Measurements from ENCODE around the gene STRN3. TPM values are rescaled to one million over a fixed set of nuclear protein-coding genes. Genes with fewer than 3 reads are reported as not detected.
"Not testable (repeated sequence)": the region's sequence is repeated elsewhere in the genome, so short reads cannot be mapped to it uniquely, and the experiment has no call there.

Gene STRN3
- total RNA-seq, 2 experiments from 2014 or later = 22.3 to 25.4 TPM

GRCh38 chr14:31051511-31051910 lies 25.3 kb upstream of the STRN3 start:
- H3K4me1 Mint-ChIP-seq = peaks cover 2% of the 10 kb centered on the region
- DNase-seq = no peak
- CTCF ChIA-PET = no interaction called here
- H3K27ac Mint-ChIP-seq = no peak overlapping the region
- POLR2A ChIA-PET = no interaction called here
- no peaks in the 10 kb centered on the region for H3K27me3 Mint-ChIP-seq
- H3K4me3 Mint-ChIP-seq = no peak overlapping the region
- H3K36me3 Mint-ChIP-seq (ENCODE audit: low read depth) = no peaks in the 10 kb centered on the region
- H3K9me3 Mint-ChIP-seq = no peaks in the 10 kb centered on the region

- POLR2A ChIA-PET = no interaction called here
- Mint-ChIP-seq H3K36me3 (ENCODE audit: low read depth) (no peaks in the 10 kb centered on the region), H3K9me3 (no peaks in the 10 kb centered on the region), H3K4me1 (peaks cover 2% of the 10 kb centered on the region), H3K4me3 (no peak overlapping the region), H3K27ac (no peak overlapping the region), H3K27me3 (no peaks in the 10 kb centered on the region)
- CTCF ChIA-PET = interaction anchor here (0.7 kb wide), 1 partner anchor 69 kb away, joined by 3 read pairs; no protein-coding TSS in a partner anchor
- no peak for DNase-seq
Observed at GRCh38 chr14:31051023-31051422, 24.8 kb upstream of the STRN3 start.

DNA sequence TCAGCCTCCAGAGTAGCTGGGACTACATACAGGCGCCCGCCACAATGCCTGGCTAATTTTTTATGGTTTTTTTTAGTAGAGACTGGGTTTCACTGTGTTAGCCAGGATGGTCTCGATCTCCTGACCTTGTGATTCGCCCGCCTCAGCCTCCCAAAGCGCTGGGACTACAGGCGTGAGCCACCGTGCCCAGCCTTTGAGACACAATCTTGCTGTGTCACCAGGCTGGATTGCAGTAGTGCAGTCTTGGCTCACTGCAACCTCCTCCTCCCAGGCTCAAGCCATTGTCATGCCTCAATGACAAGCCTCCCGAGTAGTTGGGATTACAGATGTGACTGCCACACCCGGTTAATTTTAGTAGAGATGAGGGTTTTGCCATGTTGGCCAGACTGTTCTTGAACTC lies 21.3 kb upstream of the STRN3 start:
- POLR2A ChIA-PET = no interaction called here
- Mint-ChIP-seq H3K9me3 (no peaks in the 10 kb centered on the region), H3K27ac (no peak overlapping the region), H3K4me1 (peaks cover 2% of the 10 kb centered on the region), H3K36me3 (ENCODE audit: low read depth) (no peaks in the 10 kb centered on the region), H3K27me3 (no peaks in the 10 kb centered on the region), H3K4me3 (no peak overlapping the region)
- no peak for DNase-seq
- CTCF ChIA-PET = no interaction called here

GRCh38 chr14:31045501-31046080 lies 19.4 kb upstream of the STRN3 start:
- no peak overlapping the region for H3K27ac Mint-ChIP-seq
- ChIA-PET CTCF (no interaction called here), POLR2A (no interaction called here)
- no peaks in the 10 kb centered on the region for H3K9me3 Mint-ChIP-seq
- no peaks in the 10 kb centered on the region for H3K27me3 Mint-ChIP-seq
- no peaks in the 10 kb centered on the region for H3K36me3 Mint-ChIP-seq (ENCODE audit: low read depth)
- H3K4me3 Mint-ChIP-seq = no peak overlapping the region
- no peak for DNase-seq
- H3K4me1 Mint-ChIP-seq = peaks cover 2% of the 10 kb centered on the region

DNA sequence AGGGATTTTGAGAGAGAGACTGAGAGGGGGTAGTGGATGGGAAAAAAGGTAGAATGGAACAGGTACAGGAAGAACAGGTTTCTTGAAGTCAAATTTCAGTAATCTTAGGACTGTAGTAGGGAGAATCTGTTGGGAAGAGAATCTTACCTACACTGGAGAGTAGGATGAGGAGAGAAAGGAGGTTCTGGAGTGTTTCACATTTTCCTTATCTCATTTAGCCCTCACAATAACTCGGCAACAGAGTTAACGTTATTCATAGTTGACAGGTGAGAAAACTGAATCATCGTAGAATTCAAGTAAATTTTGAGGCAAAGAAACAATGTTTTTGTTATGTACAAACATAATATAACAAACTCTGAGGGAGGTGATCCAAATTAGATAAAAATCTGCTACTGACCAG lies 17.2 kb upstream of the STRN3 start:
- CTCF ChIA-PET = interaction anchor here (1.1 kb wide), 1 partner anchor 14 kb away, joined by 4 read pairs; no protein-coding TSS in a partner anchor
- POLR2A ChIA-PET = interaction anchor here (1.0 kb wide), 1 partner anchor 17 kb away, joined by 4 read pairs; no protein-coding TSS in a partner anchor
- no peak for DNase-seq

GRCh38 chr14:31042893-31043292 lies 16.7 kb upstream of the STRN3 start:
- H3K27me3 Mint-ChIP-seq; H3K27ac Mint-ChIP-seq; DNase-seq; H3K4me3 Mint-ChIP-seq; H3K9me3 Mint-ChIP-seq; H3K36me3 Mint-ChIP-seq (ENCODE audit: low read depth); POLR2A ChIA-PET; H3K4me1 Mint-ChIP-seq: not testable (repeated sequence)
- CTCF ChIA-PET = interaction anchor here (1.1 kb wide), 1 partner anchor 14 kb away, joined by 4 read pairs; no protein-coding TSS in a partner anchor

More for the DNA sequence above, 17.2 kb upstream of the STRN3 start:
- H3K27ac Mint-ChIP-seq = no peak overlapping the region
- H3K36me3 Mint-ChIP-seq (ENCODE audit: low read depth) = no peaks in the 10 kb centered on the region
- H3K27me3 Mint-ChIP-seq = no peaks in the 10 kb centered on the region
- H3K9me3 Mint-ChIP-seq = no peaks in the 10 kb centered on the region
- H3K4me1 Mint-ChIP-seq = peaks cover 2% of the 10 kb centered on the region
- H3K4me3 Mint-ChIP-seq = no peak overlapping the region

GRCh38 chr14:31042300-31042699 lies 16.1 kb upstream of the STRN3 start:
- H3K36me3 Mint-ChIP-seq (ENCODE audit: low read depth) = no peaks in the 10 kb centered on the region
- peaks cover 2% of the 10 kb centered on the region for H3K4me1 Mint-ChIP-seq
- ChIA-PET POLR2A (no interaction called here), CTCF (no interaction called here)
- no peak for DNase-seq
- H3K27ac Mint-ChIP-seq = no peak overlapping the region
- H3K27me3 Mint-ChIP-seq = no peaks in the 10 kb centered on the region
- no peak overlapping the region for H3K4me3 Mint-ChIP-seq
- H3K9me3 Mint-ChIP-seq = no peaks in the 10 kb centered on the region

GRCh38 chr14:31038521-31039166 lies 12.5 kb upstream of the STRN3 start:
- no peak for DNase-seq
- Mint-ChIP-seq H3K9me3 (no peaks in the 10 kb centered on the region), H3K27me3 (no peaks in the 10 kb centered on the region), H3K27ac (no peak overlapping the region), H3K36me3 (ENCODE audit: low read depth) (no peaks in the 10 kb centered on the region), H3K4me3 (no peak overlapping the region), H3K4me1 (no peaks in the 10 kb centered on the region)
- ChIA-PET POLR2A (interaction anchor here (1.0 to 1.9 kb wide), 2 partner anchors 12 to 14 kb away, joined by 4 to 5 read pairs; partner anchors contain the start of genes AP4S1 and STRN3), CTCF (interaction anchor here (1.0 kb wide), 1 partner anchor 12 kb away, joined by 3 read pairs; the partner anchor contains the start of gene STRN3)

DNA sequence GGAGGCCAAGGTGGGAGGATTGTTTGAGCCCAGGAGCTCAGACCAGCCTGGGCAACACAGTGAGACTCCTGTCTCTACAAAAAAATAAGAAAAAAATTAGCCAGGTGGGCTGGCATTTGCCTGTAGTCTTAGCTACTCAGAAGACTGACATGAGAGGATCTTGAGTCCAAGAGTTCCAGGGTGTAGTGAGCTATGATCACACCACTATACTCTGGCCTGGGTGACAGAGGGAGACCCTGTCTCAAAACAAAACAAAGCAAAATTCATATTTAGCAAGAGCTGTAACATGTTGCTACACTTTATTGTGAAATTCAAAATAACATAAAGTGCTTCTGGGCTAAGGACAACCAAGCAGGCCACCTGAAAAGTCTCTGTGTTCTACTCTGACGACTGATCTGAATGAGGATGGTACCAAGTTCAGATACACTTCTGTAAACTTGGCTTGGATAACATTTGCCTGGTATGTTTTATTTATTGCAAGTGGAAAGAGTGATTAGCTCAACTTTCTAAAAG lies 11.6 kb upstream of the STRN3 start:
- ChIA-PET POLR2A (interaction anchor here (1.0 to 1.9 kb wide), 2 partner anchors 11 to 13 kb away, joined by 4 to 5 read pairs; partner anchors contain the start of genes AP4S1 and STRN3), CTCF (interaction anchor here (1.0 kb wide), 1 partner anchor 12 kb away, joined by 3 read pairs; the partner anchor contains the start of gene STRN3)
- Mint-ChIP-seq H3K27me3 (no peaks in the 10 kb centered on the region), H3K4me3 (no peak overlapping the region), H3K9me3 (no peaks in the 10 kb centered on the region), H3K27ac (no peak overlapping the region), H3K36me3 (ENCODE audit: low read depth) (no peaks in the 10 kb centered on the region), H3K4me1 (peaks cover 2% of the 10 kb centered on the region)
- no peak for DNase-seq

- no peak overlapping the region for H3K4me3 Mint-ChIP-seq
- ChIA-PET CTCF (no interaction called here), POLR2A (interaction anchor here (0.9 kb wide), 1 partner anchor 11 kb away, joined by 4 read pairs; the partner anchor contains the start of gene AP4S1)
- no peaks in the 10 kb centered on the region for H3K9me3 Mint-ChIP-seq
- no peaks in the 10 kb centered on the region for H3K36me3 Mint-ChIP-seq (ENCODE audit: low read depth)
- no peak for DNase-seq
- no peaks in the 10 kb centered on the region for H3K27me3 Mint-ChIP-seq
- H3K27ac Mint-ChIP-seq = no peak overlapping the region
- peaks cover 10% of the 10 kb centered on the region for H3K4me1 Mint-ChIP-seq
Observed at GRCh38 chr14:31036552-31036951, 10.4 kb upstream of the STRN3 start.

GRCh38 chr14:31030469-31030868 lies 4.3 kb upstream of the STRN3 start:
- H3K27me3 Mint-ChIP-seq = no peaks in the 10 kb centered on the region
- no peaks in the 10 kb centered on the region for H3K9me3 Mint-ChIP-seq
- H3K36me3 Mint-ChIP-seq (ENCODE audit: low read depth) = no peaks in the 10 kb centered on the region
- H3K4me1 Mint-ChIP-seq = peaks cover 38% of the 10 kb centered on the region
- no peak overlapping the region for H3K4me3 Mint-ChIP-seq
- no peak overlapping the region for H3K27ac Mint-ChIP-seq
- POLR2A ChIA-PET = no interaction called here
- DNase-seq = no peak
- CTCF ChIA-PET = no interaction called here

GRCh38 chr14:31029016-31029970 lies 3.1 kb upstream of the STRN3 start:
- peaks cover 6% of the 10 kb centered on the region for H3K36me3 Mint-ChIP-seq (ENCODE audit: low read depth)
- ChIA-PET POLR2A (no interaction called here), CTCF (no interaction called here)
- no peaks in the 10 kb centered on the region for H3K9me3 Mint-ChIP-seq
- no peak overlapping the region for H3K27ac Mint-ChIP-seq
- peaks cover 46% of the 10 kb centered on the region for H3K4me1 Mint-ChIP-seq
- H3K27me3 Mint-ChIP-seq = no peaks in the 10 kb centered on the region
- DNase-seq = no peak
- no peak overlapping the region for H3K4me3 Mint-ChIP-seq

DNA sequence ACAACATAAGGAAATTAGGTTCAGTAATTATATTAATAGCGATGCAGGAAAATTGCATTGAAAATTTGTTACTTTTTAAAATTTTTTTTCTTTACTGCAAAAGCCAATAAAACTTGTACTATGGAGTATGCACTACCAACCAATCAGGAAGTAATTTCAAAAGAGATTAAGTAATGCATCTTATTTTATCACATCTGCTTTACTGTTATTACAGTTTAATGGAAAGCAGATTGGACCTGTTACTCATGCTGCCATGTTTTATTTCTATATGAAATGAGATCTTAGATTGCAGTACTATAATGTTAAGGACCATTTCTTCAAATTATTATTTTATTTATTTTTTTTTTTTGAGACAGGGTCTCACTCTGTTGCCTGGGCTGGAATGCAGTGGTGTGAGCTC lies 1.7 kb upstream of the STRN3 start:
- Mint-ChIP-seq H3K4me3 (no peak overlapping the region), H3K27ac (no peak overlapping the region), H3K27me3 (no peaks in the 10 kb centered on the region), H3K36me3 (ENCODE audit: low read depth) (peaks cover 9% of the 10 kb centered on the region), H3K9me3 (no peaks in the 10 kb centered on the region), H3K4me1 (peaks cover 55% of the 10 kb centered on the region)
- ChIA-PET POLR2A (interaction anchor here (0.9 kb wide), 1 partner anchor 180 kb away, joined by 3 read pairs; the partner anchor contains the start of gene HECTD1), CTCF (interaction anchor here (1.4 kb wide), 1 partner anchor 10 kb away, joined by 4 read pairs; no protein-coding TSS in a partner anchor)
- DNase-seq = no peak

Data from activated CD4-positive, alpha-beta memory T cell treated with anti-CD3 and anti-CD28 coated beads, Interleukin-2, amount 10 ng/mL, durations not matched to agents 7 days and 5 days (primary cell).